Activated T-cell treated with anti-CD3 and anti-CD28 coated beads, Interleukin-2, amount 50 U/mL, for 1 hour (primary cell): Measurements from ENCODE around the gene TRIM50.
"Not testable (repeated sequence)": the region's sequence is repeated elsewhere in the genome, so short reads cannot be mapped to it uniquely, and the experiment has no call there.

Experiments used
- DNase-seq: peaks from one replicate; pipeline ENCODE4 v3.0.0-alpha.2; 2020

The TRIM50 gene

DNA sequence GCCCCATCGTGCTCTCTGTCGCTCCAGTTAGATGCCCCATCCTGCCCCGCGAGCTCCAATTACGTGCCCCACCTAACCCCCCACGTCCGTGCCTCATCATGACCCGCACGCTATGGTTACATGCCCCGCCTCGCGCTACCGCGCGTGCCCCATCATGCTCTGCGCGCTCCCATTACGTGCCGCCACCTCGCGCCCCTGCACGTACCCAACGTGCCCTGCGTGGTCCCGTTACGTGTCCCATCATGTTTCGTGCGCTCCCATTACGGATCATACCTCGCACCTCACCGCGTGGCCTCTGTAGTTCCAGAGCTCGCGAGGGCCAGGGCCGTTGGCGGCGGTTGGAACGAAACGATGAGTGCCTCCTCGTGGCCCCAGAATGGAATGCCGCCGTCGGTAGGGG, at the start of gene TRIM50, which contains the start of gene FKBP6:
TSS of gene TRIM50 (minus strand) at position 161 of the 400 bp plus-strand sequence. CDS start 3,295 bp downstream, outside the sequence.
TSS of gene FKBP6 (plus strand) at position 240 of the 400 bp plus-strand sequence. CDS start 268 bp downstream, outside the sequence.
- DNase-seq: not testable (repeated sequence)

DNA sequence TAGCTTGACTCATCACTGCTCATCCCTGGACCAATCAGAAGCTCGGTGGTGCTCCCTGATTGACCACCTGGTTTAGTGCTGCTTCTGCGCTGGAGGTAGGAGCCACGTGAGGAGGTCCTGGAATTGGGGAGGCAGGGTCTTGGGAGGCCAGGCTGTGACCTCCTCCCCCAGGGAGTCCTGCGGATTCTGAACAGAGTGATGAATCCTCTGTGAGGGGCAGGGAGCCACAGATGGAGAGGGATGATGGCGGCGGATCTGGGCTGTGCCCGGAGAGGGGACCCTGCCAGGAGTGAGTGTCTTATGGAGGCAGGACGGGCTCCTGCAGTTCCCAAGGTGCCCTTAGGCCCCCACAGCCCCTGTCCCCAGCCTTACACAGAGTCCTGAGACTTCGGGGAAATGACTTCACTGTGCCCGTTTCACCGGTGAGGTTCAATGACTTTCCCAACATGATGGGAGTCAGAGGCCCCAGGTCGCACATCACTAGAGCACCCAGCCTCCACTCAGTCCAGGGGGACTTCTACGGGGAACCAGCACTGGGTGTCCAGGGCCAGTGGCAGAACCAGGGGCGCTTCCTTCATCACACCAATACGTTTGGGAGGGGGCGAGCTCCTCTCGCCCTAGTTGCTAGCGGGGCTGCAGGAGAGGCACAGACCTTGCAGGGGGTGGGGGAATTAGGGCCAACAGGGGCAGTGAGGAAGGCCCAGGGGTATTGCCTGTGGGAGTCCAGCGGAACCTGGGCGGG, 49.0 kb upstream of the TRIM50 start:
- no peak for DNase-seq

DNA sequence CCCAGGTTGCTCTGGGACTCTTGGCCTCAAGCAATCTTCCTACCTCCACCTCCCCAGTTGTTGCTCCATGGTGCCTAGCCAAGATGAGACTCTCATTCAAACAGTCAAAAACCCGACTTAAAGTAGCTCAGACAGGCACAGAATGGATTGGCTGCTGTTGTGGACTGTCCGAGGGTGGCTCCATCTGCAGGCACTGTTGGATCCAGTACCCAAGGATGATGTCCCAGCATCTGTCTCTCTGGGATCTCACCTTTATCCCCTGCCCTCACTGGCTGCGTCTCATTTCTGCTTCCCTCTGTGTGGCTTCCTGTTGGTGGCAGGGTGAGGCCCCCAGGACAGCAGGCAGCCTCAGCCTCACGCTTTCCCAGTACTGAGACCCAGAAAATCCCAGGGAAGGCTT, 48.4 kb upstream of the TRIM50 start:
- not testable (repeated sequence) for DNase-seq

DNA sequence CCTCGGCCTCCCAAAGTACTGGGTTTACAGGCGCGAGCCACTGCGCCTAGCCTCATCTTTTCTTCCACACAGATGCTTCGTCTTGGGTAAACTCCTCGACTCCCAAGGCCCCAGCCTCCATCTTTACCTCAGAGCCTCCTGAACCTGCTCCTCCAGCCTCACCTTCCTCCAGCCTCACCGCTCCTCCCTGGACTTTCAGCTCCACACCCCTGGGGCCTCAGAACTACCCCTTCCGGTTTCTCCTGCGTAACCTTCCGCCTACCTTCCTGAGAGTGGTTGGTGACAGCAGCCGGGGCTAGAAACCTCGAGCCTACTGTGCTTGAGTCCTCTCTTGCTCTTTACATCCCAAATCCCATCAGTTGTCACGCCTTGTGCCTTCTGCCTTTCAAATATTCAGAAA, 45.9 kb upstream of the TRIM50 start:
- no peak for DNase-seq

DNA sequence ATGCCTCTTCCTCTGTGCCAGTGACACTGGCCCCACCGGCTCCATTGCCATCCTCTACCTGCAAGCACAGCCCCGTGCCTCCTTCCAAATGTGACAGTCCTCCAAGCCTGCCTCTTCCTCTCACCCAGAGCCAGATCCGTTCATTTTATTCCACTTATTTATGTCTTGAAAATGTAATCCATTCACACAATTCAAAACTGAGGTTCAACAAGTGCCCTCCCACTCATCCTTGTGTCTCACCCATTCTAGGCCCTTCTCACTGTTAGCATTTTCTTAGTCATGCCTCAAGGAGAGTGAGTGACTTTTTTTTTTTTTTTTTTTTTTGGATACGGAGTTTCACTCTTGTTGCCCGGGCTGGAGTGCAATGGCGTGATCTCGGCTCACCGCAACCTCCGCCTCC, 41.7 kb upstream of the TRIM50 start:
- no peak for DNase-seq

DNA sequence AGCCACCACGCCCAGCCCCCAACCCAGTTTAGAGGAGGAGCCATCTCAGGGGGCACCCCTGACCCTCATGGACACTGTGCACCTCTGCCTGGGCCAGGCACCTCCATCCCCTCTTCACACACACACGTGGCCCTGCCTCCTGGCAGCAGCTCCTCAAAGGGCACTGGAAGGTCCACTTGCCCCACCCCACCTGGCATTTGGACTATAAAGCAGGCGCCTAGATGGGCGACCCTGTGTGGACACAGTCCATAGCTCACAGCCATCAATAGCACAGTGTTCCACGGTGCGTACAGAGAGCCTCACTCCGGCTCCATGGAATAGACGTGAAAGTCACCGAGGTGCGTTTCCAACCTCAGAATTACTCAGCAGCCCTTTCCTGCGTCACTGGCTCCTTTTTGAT, 41.1 kb upstream of the TRIM50 start:
- DNase-seq: no peak

DNA sequence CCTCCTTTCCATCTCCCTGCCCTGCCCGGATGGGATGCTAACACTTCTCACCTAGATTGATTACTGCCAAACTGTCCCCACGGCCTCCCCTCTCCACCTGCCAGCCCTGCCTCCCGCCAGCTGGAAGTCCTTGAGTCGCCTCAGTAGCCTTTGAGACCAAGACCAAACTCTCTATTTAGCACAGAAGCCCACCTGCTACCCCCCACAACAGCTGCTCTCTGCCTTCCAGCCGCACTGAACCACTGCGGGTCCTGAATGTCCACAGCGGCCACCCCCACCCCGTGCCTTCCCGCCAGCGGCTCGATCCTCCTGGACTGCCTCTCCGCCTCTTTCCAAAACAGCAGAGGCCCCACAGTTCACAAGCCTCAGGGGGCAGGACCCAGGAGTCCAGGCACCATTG, 39.1 kb upstream of the TRIM50 start:
- no peak for DNase-seq

DNA sequence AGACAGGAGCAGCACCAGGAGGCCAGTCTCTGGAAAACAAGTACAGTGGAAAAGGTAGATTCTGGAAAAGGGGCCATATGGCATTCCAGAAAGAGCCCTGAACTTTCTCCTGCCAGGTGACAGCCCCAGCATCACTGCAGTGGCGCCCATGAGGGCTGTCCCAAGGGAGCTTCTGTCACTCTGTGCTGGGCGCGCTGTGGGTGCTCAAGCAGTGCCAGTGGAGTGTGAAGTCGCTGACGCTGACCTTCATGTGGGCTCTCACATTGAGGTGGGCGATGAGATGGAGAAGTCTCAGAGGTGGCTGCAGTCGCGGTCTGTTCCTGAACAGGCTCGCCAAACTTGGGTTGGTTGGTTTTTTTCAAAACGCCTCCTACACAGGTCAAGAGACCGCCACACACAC, 38.2 kb upstream of the TRIM50 start:
- DNase-seq: no peak

DNA sequence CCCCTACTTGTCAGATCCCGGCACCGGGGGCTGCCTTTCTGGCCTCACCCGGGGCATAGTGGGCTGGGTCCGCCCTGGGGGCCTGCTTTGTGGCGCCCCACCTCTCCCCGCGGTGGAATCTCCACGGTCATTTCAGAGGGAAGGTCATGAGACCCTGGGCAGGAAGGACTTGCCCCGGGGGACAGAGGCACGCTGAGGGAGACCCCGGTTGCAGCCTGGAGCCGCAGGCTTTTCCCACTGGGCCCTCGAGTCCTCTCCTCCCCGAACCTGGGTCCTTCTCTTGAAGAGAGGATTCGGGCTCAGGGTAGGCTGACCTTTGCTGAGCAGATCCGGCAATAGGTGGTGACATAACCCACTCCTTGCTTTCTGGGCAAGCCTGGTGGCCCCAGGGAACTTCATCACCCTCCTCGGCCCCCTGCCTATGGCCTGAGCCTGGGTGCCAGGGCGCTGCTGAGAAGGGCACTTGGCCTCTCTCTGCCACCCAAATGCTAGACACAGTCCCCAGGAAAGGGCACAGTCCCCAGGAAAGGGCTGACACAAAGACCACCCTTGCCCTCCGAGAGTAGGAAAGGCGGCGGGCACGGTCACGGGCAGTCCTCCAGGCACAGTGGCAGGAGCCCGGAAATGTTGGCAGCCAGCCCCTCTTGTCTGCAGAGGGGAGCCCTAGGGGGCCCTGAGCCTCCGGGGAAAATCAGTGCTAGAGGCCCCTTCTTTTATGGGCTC, 36.3 kb upstream of the TRIM50 start:
- DNase-seq: no peak

DNA sequence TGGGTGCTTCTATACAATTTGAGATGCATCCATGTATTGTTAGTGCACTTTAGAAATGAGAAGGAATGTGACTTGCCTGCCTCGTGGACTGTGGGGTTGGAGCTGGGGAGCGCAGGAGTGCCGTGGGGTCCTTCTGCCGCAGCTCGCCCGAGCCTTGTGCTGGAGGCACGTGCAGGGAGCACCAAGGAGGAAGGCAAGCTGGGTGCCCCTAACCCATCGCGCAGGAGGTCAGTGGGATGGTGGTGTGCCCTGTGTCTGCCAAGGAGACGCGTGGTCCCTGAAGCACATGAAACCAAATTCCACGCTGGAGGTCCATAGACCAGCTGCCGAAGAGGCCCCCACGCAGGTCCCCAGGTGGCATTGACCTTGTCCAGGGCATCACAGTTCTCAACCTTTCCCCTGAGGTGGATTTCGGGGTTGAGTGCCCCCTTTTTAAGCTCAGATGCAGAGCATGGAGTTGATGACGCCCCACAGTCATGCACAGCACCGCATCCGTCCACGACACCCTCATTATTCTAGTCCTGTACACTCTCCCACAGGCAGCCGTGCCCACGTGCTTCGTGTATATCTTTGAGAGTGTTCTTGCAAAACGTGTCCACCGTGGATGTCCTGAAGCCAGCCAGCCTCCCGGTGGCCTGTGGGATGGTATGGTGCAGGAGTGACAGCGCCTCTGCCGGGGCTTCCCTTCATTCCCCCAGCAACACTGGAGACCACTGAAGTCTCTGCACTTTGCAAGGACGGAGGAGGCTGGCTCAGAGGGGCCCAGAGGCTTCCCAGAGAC, 35.5 kb upstream of the TRIM50 start:
- no peak for DNase-seq

DNA sequence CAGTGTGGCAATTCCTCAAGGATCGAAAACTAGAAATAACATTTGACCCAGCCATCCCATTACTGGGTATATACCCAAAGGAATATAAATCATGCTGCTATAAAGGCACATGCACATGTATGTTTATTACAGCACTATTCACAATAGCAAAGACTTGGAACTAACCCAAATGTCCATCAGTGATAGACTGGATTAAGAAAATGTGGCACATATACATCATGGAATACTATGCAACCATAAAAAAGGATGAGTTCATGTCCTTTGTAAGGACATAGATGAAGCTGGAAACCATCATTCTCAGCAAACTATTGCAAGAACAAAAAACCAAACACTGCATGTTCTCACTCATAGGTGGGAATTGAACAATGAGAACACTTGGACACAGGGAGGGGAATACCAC, 32.7 kb upstream of the TRIM50 start:
- not testable (repeated sequence) for DNase-seq

DNA sequence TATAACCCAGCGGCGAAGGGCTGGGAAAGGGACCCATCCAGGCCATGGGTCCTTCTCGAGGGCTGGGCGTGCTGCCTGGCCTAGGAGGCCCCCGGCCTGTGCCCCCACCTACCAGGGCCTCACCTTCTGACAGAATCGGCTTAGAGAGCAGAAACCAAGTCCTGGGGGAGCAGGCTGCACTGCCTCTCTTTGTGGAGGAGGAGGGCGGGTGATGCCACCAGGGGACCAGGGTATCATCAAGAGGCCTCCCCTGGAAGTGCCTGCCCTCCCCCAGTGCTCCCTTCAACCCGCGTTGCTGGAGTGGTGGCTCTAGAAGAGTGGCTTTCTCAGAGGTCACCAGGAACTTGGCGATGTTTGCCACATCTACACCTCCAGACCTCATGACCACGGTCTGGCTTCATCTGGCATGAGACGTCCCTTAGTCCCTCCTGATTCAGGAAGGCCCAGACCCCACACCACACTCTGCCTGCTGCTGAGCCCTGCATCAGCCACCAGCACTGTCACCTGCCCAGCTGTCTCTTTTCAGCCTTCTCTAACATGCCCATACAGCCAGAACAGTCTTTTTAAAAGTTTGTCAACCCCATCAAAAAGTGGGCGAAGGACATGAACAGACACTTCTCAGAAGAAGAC, 32.0 kb upstream of the TRIM50 start:
- DNase-seq: no peak

DNA sequence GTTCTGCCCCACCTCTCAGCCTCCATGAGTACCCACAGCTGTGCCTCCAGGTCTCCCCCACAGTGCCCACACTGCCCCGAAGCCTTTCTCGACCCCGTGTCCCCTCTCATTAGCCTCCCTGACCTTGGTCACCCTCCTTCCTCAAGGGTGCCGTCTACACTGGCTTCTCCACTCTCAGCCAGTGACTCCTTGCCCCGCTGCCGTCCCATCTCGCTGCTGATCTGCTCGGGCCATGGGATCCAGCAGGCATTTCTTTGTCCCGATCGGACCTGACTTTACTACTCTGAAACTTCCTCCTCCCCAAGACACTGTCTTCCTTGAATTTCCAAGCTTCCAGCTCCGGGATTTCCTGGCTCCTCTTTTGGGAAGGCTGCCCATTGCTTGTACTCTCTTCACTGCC, 31.4 kb upstream of the TRIM50 start:
- no peak for DNase-seq

DNA sequence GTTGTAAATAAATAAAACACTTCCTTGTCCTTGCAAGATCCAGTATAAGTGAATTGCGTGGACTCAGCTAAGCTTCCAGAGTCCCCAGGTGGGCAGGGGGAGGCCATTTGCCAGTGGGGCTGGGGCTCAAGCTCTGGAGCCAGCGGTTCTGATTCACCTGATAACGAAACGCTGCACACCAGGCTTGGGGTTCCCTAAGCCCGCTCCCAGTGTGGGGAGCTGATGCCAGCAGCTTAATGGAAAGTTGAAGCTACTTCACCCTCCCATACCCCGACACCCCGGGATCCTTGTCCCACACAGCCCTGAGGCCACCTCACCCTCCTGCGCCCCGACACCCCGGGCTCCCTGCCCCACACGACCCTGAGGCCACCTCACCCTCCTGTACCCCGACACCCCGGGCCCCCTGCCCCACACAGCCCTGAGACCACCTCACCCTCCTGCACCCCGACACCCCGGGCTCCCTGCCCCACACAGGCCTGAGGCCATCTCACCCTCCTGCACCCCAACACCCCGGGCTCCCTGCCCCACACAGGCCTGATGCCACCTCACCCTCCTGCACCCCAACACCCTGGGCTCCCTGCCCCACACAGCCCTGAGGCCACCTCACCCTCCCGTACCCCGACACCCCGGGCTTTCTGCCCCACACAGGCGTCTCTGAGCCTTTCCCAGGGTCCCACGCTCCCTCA, 30.9 kb upstream of the TRIM50 start:
- no peak for DNase-seq

DNA sequence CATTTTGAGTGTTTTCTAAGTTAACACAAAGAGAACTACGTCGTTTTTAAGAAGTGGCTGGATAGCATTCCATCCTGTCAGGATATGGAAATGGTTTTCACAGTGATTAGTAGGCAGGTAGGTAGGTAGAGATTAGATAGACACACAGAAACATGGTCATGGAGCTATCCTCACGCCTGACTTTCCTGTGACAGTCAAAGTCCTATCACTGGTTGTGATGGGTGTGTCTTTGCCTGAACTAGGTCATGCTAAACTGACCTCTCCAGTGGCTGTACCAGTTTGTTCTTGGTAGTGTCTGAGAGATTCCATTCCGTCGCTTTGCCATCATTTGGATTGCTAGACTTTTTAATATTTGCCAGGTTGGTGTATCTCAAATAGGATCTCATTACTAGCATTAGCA, 28.3 kb upstream of the TRIM50 start:
- no peak for DNase-seq

DNA sequence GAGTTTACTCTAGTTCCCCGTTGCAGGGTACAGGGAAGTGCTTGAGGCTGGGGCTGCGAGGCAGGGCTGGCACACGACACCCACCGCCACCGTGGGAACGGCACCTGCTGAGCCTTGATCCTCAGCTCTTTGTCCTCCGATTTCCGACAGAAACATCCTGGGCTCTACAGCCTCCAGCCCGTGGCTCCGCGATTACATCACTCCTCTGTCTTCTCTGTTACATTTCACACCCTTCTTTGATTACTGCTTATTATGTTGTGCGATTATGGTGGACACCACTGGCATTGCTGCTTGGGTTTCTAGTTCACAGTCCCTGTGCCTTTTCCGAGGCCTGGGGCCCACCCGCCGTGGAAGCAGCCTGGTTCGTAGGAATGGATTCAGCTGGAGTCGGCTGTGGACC, 26.9 kb upstream of the TRIM50 start:
- DNase-seq: no peak

DNA sequence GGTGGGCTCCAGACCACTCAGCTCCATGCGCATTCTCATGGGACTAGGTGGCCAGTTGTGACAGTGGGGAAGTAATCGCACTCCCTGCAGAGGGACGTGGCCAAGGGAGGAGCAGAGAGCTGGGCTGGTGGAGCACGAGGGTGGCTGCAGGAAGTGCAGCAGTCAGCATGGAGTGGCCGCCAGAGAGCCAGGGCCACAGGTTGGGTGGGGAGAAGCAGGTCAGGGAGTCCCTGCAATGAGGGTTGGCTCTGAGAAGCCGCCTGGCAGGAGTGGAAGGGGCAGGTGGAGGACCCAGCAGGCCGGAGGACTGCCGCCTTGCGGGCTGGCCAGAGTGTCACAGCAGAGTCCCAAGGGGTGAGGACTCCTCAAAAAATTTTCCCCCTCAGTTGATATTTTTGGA, 26.3 kb upstream of the TRIM50 start:
- DNase-seq: no peak

DNA sequence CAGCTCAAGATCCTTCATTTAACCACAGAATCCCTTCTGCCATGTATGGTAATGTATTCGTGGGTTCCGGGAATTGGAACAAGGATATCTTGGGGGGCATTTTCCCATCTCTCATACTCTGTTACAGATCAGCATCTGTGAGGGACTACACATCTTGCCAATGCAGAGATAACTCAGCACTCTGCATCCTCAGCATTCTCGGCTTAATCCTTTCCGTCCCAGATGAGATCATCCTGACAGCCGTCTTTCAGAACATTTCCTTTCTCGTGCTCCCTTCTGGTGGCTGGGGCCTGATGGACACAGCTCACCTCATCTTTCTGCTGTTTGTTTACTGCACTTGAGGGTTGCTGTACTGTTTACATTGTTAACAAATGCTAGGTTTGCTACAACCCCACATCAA, 25.4 kb upstream of the TRIM50 start:
- DNase-seq: no peak

DNA sequence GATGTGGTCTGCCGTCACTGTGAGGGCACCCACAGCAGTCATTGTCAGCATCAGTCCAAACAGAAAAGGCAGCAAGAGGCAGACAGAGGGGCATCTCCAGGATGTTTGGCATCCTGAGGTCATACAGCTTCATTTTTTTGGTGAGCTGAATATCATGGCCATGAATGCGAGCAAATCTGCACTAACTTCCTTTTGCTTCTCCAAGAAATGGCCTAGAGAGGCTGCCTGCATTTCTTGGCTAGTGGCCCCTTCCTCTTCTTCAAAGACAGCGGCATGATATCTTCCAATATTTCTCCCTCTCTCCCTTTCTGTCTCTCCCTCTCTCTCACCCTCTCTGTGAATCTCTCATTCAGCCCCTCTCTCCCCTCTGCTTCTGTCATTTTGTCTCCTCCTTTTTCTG, 24.9 kb upstream of the TRIM50 start:
- DNase-seq: no peak

DNA sequence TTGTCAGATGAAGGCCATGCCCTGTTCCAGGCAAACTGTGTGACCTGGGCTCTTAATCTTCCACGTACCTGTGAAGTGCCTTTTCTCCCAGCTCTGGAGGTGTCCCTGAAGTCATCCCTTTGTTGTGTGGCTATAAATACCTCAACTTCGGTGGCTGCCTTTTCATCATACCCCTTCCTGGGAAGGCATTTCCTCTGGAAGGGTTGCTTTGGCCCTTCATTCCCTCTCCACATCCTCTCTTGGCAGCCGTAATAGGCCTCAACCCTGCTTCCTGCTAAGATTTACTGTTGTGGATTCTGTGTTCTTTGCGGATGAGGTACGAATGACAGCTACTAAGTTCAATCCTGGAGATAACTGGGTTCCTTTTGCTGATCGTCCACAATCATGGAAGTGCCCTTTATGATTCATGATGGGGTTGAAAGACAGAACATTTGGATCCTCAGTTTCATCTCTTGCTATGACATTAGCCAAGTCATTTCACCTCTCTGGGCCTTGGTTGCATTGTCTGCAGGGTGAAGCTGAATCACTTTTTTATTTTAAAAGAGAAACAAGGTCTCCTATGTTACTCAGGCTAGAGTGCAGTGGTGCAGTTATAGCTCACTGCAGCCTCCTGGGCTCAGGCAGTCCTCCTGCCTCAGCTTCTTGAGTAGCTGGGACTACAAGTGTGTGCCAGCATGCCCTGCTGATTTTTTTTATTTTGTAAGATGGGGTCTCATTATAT, 23.7 kb upstream of the TRIM50 start:
- DNase-seq: no peak

DNA sequence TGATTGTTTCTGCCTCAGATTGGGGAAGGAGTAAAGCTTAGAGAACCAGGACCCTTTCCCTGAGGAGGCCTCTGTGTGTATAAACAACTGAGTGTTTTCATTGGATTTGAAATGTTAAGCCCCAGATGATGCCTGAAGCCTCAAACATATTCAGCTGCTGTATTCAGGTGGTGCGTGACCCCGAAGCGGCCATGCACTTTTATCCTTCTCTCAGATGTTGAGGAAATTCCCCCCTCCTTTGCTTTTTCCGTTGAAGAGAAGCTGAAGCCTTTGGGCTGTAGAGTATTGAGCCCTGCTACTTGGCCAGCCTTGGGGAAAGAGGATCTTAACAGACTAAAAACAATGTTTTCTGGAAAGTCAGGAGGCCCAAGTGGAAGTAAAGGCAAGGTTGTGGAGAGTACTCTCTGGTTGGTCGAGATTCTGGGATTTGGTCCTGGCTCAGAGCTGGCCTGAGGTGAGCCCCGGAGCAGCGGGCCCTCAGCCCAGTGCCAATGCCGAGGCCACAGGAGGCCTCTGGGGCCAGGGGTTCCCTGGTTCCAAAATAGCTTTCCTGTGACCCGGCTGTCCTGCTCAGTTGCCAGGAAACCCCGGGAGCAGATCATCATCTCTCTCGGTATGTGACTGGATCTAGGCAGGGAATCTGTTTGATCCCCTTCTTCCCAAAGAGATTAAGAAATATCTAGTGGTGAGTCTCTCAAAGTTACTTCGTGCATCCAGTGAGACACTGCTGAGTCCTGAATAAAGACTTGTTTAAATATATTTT, 22.6 kb upstream of the TRIM50 start:
- DNase-seq: no peak
